Panc1 (cell line): Measurements from ENCODE around the gene FES. TPM values are rescaled to one million over a fixed set of nuclear protein-coding genes. Genes with fewer than 3 reads are reported as not detected.

Experiments used
- ATAC-seq: fragments of 200-7000 bp; cut with Tn5 transposase; 2 replicates; pipeline ENCODE4 v1.9.1; 2020; ENCODE audit warnings: mild to moderate bottlenecking, moderate library complexity
- BruUV-seq: library from RNA; stranded (reverse); fragments of 400-500 nt; replicated peaks from 2 replicates; lab custom pipeline; 2021; lab: Mats Ljungman, UMichigan
- CTCF ChIA-PET: fragments of 300-600 bp; sonication (Branson Sonifier 250); formaldehyde crosslinking; loops from one replicate; lab custom pipeline; 2022; ENCODE audit warnings: antibody characterized with exemption; lab: Charles Lee
- POLR2A ChIA-PET: fragments of 300-600 bp; sonication (Branson Sonifier 250); formaldehyde crosslinking; loops from one replicate; lab custom pipeline; 2022; ENCODE audit warnings: antibody characterized with exemption; lab: Charles Lee
- DNase-seq: peaks from one replicate; pipeline ENCODE4 v3.0.0-alpha.2; 2010; ENCODE audit warnings: low read depth, low spot score
- H3K27ac ChIP-seq: 2 replicates; pipeline ENCODE4 v1.5.1; 2011; ENCODE audit warnings: mild to moderate bottlenecking, low read length, inconsistent platforms
- H3K27me3 ChIP-seq: fragments of 200-500 bp; sonication (Bioruptor generic); 2 replicates; pipeline ENCODE4 v1.6.0; 2014; ENCODE audit warnings: low read length, inconsistent platforms; ENCODE audit not compliant: control insufficient read depth, insufficient read depth
- H3K36me3 ChIP-seq: fragments of 200-500 bp; sonication (Bioruptor generic); 2 replicates; pipeline ENCODE4 v1.5.1; 2014; ENCODE audit warnings: inconsistent platforms, mild to moderate bottlenecking, low read length, moderate library complexity; ENCODE audit not compliant: control insufficient read depth, insufficient read depth
- H3K4me1 ChIP-seq: 2 replicates; pipeline ENCODE4 v1.5.1; 2011; ENCODE audit warnings: inconsistent platforms, mild to moderate bottlenecking, low read length, moderate library complexity; ENCODE audit not compliant: control insufficient read depth, insufficient read depth
- H3K4me3 ChIP-seq, 2 experiments: 2 replicates each; pipeline ENCODE4 v1.5.1; 2011 to 2012; ENCODE audit warnings: low read depth in 2 of 2, low read length in 2 of 2, mild to moderate bottlenecking in 2 of 2, inconsistent platforms in 1 of 2, moderate library complexity in 1 of 2
- H3K9me3 ChIP-seq: fragments of 200-500 bp; sonication (Bioruptor generic); 2 replicates; pipeline ENCODE4 v1.5.1; 2014; ENCODE audit warnings: low read depth, mild to moderate bottlenecking, inconsistent platforms, low read length, moderate library complexity; ENCODE audit not compliant: control insufficient read depth, insufficient read depth
- CTCF ChIP-seq: fragments of 450-650 bp; IDR thresholded peaks from 2 replicates; pipeline ENCODE4 v1.5.1; 2017; ENCODE audit warnings: mild to moderate bottlenecking
- POLR2AphosphoS5 ChIP-seq: IDR thresholded peaks from 2 replicates; pipeline ENCODE4 v1.6.1; 2012; ENCODE audit warnings: mild to moderate bottlenecking, low read depth, low read length, moderate library complexity
- REST ChIP-seq, 2 experiments: IDR thresholded peaks; 2 replicates each; pipeline ENCODE4 v1.6.1; 2011 to 2012; ENCODE audit warnings: low read depth in 2 of 2, control low read depth in 1 of 2, low read length in 1 of 2, mild to moderate bottlenecking in 1 of 2, moderate library complexity in 1 of 2; ENCODE audit not compliant: insufficient read depth in 1 of 2
- SIN3A ChIP-seq: IDR thresholded peaks from 2 replicates; pipeline ENCODE4 v1.6.1; 2012; ENCODE audit warnings: low read depth, mild to moderate bottlenecking, low read length, moderate library complexity, borderline replicate concordance; ENCODE audit not compliant: insufficient read depth
- TCF7L2 ChIP-seq: IDR thresholded peaks from 2 replicates; pipeline ENCODE4 v1.6.1; 2011; ENCODE audit warnings: mild to moderate bottlenecking, low read depth, low read length, inconsistent platforms
- in situ Hi-C: cut with HindIII; loops from 2 replicates; pipeline ENCODE4 v1.10.0; 2016; ENCODE audit warnings: low sequenced_read_pairs, low pct_unique_long_range_greater_than_20kb
- intact Hi-C: fragments of 100-400 bp; cut with micrococcal nuclease; formaldehyde crosslinking; loops from one replicate; pipeline ENCODE4 v1.10.0; 2022; ENCODE audit not compliant: unreplicated experiment
- total RNA-seq: library from RNA; stranded (reverse); gene quantifications from one replicate; pipeline ENCODE4 v1.2.1, GENCODE V29; 2021; ENCODE audit not compliant: unreplicated experiment

Gene FES
- total RNA-seq, 1 experiment from 2014 or later: 0.64 TPM

- no peak for TF ChIP-seq TCF7L2
- TF ChIP-seq CTCF: no peak
- TF ChIP-seq SIN3A: no peak
- TF ChIP-seq POLR2AphosphoS5: no peak
- no peak for TF ChIP-seq REST (IDR thresholded peaks at IDR 0.05; ENCODE audit: insufficient read depth in 1 of 2, low read depth in 2 of 2, low read length in 1 of 2)
- Histone ChIP-seq H3K9me3 (no peaks in the 10 kb centered on the region), H3K27ac (peak overlapping the region; percentile 46), H3K27me3 (no peaks in the 10 kb centered on the region), H3K4me1 (peaks cover 64% of the 10 kb centered on the region), H3K36me3 (no peaks in the 10 kb centered on the region; the same call in 1 of the 2 replicates), H3K4me3 (peak overlapping the region; percentile 55 to 74)
- ChIA-PET CTCF (interaction anchor here (0.6 kb wide), 1 partner anchor 14 kb away, joined by 4 read pairs; no protein-coding TSS in a partner anchor), POLR2A (interaction anchor here (0.6 kb wide), 3 partner anchors 46 to 1134 kb away, joined by 7 to 9 read pairs (median 7); no protein-coding TSS in a partner anchor)
- peak; percentile 49 for ATAC-seq
- no TSS peak for BruUV-seq
- DNase-seq: no peak
- intact Hi-C loops: no loop called here
- in situ Hi-C loops: no loop called here
Measured at GRCh38 chr15:90871716-90872485, 12.4 kb upstream of the FES start.

GRCh38 chr15:90872486-90873184 is 11.7 kb upstream of the FES start:
- H3K27me3 ChIP-seq: no peaks in the 10 kb centered on the region
- peak overlapping the region; percentile 46 for H3K27ac ChIP-seq
- TF ChIP-seq REST (IDR thresholded peaks at IDR 0.05; ENCODE audit: insufficient read depth in 1 of 2, low read depth in 2 of 2, low read length in 1 of 2) (no peak), POLR2AphosphoS5 (no peak), TCF7L2 (no peak), SIN3A (no peak), CTCF (no peak)
- no peak for DNase-seq
- H3K36me3 ChIP-seq: no peaks in the 10 kb centered on the region; the same call in 1 of the 2 replicates
- peaks cover 57% of the 10 kb centered on the region for H3K4me1 ChIP-seq
- in situ Hi-C loops (no loop called here), intact Hi-C loops (no loop called here)
- no peaks in the 10 kb centered on the region for H3K9me3 ChIP-seq
- ATAC-seq: peak; percentile 46
- CTCF ChIA-PET: no interaction called here
- POLR2A ChIA-PET: no interaction called here
- BruUV-seq: TSS peak; percentile 76
- H3K4me3 ChIP-seq: peak overlapping the region; percentile 55 to 74
